Middle frontal gyrus (tissue), 1 donor: ENCODE measurements around the gene OSBPL2.

Experiments
- DNase-seq: peaks from one replicate; pipeline ENCODE4 v3.0.0-alpha.2; 2015; ENCODE audit warnings: low spot score; ENCODE audit errors: extremely low spot score

The OSBPL2 gene

GRCh38 chr20:62220666-62221568 is 17.4 kb upstream of the OSBPL2 start:
- DNase-seq, result no peak

GRCh38 chr20:62222266-62222850 is 16.0 kb upstream of the OSBPL2 start:
- no peak for DNase-seq

- no peak for DNase-seq
These were observed 15.3 kb upstream of the OSBPL2 start for GRCh38 chr20:62222972-62223371.

GRCh38 chr20:62223571-62223970 is 14.8 kb upstream of the OSBPL2 start:
- DNase-seq, result no peak

- DNase-seq, result no peak
These were observed 14.0 kb upstream of the OSBPL2 start for GRCh38 chr20:62224113-62224855.

GRCh38 chr20:62225026-62225425 is 13.3 kb upstream of the OSBPL2 start:
- DNase-seq, result no peak

DNA sequence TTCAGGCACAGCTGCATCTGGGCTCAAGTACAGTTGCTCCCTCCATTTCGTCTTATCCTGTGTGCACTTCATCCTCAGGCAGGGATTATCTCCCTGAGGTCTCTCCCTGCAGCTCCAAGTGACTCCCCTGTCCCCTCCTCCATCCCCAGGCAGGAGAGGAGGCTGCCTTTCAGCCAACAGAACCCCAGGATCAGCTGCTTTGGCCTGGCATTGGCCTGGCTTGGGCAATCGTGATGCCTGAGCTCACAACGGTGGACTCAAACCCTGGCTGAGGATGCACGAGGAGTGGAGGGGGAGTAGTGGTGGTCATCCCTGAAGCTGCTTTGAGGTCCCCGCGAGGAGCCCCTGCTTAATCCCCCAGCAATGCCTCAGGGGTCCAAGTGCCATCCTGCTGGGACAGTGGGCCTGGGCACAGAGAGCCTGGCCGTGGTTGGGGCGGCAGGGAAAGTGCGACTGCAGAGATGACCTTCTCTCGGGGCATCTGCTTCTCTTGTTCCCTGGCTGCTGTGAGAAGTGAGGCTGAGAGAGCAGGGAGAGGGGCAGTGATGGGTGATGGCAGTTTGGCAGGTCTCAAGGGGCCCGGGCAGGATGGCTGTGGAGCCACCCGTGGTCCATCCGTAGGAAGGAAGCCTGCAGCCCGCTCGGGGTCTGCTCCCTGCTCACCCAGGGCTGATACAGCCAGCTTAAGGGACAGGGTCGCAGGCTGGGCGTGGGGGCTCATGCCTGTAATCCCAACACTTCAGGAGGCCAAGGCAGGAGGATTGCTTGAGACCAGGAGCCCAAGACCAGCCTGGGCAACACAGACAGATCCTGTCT is 12.3 kb upstream of the OSBPL2 start:
- DNase-seq, result no peak

- DNase-seq, result peak; percentile 21
These were observed 11.4 kb upstream of the OSBPL2 start for GRCh38 chr20:62226707-62227590.

DNA sequence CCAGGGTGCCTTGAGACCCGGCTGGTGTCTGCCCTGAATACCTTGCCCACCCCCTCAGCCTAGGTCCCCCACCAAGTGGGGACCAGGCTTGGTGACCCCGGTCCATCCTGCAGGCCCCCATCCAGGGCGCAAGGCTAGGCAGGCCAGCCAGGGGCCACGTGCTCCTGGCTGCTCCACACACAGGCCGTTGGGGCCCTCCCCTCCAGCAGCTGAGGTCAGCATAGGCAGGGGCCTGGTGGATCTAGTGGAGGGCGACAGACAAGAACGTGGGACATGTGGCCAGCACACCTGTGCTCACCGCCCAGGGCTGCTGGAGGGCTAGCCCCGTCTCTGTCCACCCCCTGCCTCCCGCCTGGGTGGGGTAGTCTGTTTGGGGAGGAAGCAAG is 10.7 kb upstream of the OSBPL2 start:
- DNase-seq, result no peak

GRCh38 chr20:62227977-62228958 is 10.1 kb upstream of the OSBPL2 start:
- no peak for DNase-seq

DNA sequence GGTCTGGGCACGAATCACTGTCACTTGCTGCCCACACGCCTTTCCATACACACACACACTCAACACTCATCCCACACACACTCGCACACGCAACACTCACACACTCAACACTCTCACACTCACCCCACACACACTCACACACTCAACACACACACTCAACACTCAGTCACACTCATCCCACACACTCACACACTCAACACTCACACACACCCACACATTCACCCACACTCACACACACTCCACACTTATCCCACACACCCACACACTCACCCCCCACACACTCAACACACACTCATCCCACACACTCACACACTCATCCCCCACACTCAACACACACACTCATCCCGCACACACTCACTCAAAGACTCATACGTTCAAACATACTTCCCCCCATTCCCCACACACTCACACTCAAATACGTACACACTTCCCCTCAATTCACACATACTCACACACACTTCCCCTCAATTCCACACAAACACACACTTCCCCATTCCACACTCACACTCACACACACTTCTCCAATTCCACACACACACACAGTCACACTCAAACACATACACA is 9.3 kb upstream of the OSBPL2 start:
- DNase-seq, result no peak

DNA sequence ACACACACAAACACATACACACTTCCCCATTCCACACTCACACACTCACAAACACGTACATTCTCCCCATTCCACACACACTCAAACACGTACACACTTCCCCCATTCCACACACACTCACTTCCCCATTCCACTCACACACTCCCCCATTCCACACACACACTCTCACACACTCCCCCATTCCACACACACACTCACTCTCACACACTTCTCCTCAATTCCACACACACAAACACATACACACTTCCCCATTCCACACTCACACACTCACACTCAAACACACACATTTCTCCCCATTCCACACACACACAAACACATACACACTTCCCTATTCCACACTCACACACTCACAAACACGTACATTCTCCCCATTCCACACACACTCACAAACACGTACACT is 8.7 kb upstream of the OSBPL2 start:
- no peak for DNase-seq

DNA sequence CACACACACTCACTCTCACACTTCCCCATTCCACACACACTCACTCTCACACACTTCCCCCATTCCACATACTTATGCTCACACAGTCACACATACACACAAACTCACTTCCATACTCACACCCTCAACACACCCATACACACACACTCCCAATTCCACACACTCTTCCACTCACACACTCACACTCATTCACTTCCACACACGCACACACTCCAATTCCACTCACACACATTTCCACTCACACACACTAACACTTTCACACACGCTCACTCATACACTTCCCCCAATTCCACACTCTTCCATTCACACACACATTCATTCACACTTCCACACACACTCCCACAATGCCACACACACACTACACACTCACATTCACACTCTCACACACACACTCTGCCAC is 8.0 kb upstream of the OSBPL2 start:
- DNase-seq, result no peak

- DNase-seq, result no peak
These were observed 7.6 kb upstream of the OSBPL2 start for GRCh38 chr20:62230696-62231095.

- DNase-seq, result no peak
These were observed 7.0 kb upstream of the OSBPL2 start for GRCh38 chr20:62231292-62231691.

DNA sequence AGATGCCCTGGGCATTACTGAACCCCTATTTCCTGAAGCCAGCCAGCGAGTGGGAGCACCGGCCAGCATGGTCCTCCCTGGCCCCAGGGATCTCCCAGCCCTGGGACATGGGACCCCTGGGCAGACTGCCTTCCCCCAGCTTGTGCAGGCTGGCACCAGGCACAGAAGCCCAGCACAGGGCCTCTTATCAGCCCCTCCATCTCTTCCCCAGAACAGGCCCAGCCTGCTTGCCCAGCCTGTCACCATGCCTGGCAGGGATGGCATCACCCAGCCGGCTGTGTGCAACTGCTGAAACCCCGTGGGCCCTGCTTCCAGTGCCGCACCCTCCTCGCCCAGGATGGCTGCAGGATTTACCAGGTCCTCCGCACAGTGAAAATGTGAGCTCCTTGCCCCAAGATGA is 6.1 kb upstream of the OSBPL2 start:
- DNase-seq, result no peak

GRCh38 chr20:62232770-62233645 is 5.3 kb upstream of the OSBPL2 start:
- no peak for DNase-seq

DNA sequence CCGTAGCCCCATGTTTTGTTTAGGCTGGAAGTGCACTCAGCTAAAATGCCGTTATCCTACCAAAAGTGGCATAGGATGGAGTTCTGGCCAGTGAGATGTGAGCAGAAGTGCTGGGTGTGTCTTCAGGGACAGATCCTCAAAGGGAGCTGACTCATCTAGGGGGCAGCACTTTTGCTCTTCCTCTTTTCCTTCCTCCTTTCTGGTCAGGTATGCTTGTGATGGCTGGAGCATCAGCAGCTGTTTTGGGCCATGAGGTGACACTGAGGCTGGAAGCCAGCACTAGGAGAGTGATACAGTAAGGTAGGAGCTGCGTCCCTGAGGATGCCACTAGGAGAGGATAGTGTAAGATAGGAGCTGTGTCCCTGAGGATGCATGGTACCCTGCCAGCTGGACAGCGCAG is 4.6 kb upstream of the OSBPL2 start:
- DNase-seq, result no peak
